ELR (cell line): ENCODE results near the gene OSTM1.
A peak's percentile ranks its signal among the peaks of the same experiment; 100 is the strongest.
"Not testable (repeated sequence)": the region's sequence is repeated elsewhere in the genome, so short reads cannot be mapped to it uniquely, and the experiment has no call there.

ENCODE experiments used
- DNase-seq: peaks from one replicate; pipeline ENCODE4 v3.0.0-alpha.2; 2015; ENCODE audit warnings: low read depth

OSTM1 gene

DNA sequence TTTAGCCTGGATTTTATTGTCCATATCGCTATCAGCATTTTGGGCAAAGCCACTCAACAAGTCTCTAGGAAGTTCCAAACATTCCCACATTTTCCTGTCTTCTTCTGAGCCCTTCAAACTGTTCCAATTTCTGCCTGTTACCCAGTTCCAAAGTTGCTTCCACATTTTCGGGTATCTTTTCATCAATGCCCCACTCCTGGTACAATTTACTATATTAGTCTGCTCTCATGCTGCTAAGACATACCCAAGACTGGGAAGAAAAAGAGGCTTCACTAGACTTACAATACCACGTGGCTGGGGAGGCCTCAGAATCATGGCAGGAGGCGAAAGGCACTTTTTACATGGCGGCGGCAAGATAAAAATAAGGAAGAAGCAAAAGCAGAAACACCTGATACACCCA lies 58.3 kb downstream of the OSTM1 start:
- DNase-seq = not testable (repeated sequence)

DNA sequence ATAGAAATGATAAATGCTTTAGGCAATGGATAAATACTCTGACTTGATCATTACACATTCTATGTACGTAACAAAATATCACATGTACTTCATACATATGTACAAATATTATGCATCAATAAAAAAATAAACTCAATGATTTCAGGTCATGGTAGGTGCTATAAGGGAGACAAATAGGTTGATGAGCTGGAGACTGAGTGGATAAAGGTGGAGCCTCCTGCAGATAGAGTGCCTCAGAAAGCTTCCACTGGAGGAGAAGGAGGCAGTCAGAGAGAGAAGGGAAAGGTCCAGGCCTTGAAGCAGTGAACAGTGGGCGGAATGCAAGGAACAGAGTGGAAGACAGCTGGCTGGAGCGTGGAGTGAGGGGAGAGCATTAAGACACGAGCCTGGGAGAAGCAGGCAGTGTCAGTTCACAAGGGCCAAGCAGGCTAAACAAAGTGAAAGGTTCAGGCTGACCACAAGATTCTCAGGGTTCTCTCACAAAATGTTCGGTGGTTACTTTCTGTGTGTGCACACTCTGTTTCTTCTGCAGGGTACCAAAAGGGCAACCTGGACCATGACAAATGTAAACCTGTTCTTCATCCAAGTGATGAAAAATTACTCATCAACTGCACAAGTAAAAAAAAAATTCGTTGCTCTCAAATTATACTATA lies 60.6 kb downstream of the OSTM1 start:
- DNase-seq = no peak

- no peak for DNase-seq
Observed at GRCh38 chr6:108009894-108010293, 64.6 kb downstream of the OSTM1 start.

DNA sequence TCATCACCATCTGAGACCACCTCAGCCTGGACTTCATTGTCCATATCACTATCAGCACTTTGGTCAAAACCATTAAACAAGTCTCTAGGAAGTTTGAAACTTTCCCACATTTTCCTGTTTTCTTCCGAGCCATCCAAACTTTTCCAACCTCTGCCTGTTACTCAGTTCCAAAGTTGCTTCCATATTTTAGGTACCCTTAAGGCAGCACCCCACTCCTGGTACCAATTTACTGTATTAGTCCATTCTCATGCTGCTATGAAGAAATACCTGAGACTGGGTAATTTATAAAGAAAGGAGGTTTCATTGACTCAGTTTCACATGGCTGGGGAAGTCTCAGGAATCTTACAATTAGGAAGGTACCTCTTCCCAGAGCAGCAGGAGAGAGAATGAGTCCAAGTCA lies 65.3 kb downstream of the OSTM1 start:
- not testable (repeated sequence) for DNase-seq

GRCh38 chr6:108008363-108008762 lies 66.2 kb downstream of the OSTM1 start:
- DNase-seq = no peak

- DNase-seq = no peak
Observed at GRCh38 chr6:108005961-108006360, 68.6 kb downstream of the OSTM1 start.

GRCh38 chr6:108004861-108005260 lies 69.7 kb downstream of the OSTM1 start:
- no peak for DNase-seq

- peak; percentile 42 for DNase-seq
Observed at GRCh38 chr6:108002365-108003221, 71.9 kb downstream of the OSTM1 start.

DNA sequence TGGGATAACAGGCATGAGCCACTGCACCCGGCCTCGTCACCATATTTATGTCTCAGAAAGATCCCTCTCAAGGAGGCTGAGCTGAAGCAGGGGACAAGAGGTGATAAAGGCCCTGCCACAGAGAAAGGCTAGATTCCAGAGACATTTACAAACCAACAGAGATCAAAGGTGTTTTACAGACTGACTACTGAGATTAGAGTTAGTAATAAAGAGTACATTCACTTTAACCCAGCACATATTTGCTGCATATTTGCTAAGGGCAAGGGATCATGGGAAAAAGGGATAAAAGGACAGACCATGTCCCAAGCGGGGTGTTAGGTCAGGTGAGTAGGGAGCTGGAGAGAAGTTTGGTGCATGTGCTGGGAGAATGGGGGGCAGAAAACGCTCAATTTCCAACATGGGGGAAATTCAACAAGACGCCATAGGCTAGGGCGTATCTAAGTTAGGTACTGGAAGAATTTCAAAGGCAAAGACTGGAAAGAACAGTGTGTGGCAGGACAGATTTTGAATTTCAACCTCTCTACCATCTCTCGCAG lies 72.8 kb downstream of the OSTM1 start:
- DNase-seq = no peak

GRCh38 chr6:108000259-108000658 lies 74.3 kb downstream of the OSTM1 start:
- DNase-seq = not testable (repeated sequence)

DNA sequence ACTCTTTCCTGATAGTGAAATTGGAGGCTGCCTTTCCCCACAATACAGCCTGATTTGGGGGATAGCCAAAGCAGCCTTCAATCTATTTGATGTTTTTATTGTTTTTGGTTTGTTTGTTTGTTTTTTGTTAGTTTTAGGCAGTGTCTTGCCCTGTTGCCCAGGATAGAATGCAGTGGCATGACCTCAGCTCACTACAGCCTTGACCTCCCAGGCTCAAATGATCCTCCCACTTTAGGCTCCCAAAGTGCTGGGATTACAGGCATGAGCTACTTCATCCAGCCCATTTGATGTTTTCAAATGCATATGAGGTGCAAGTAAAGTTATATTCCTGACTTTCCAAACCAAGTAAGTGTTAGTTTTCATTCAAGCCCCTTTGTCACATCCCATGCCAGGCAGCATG lies 75.2 kb downstream of the OSTM1 start:
- DNase-seq = no peak

GRCh38 chr6:107991772-107992550 lies 82.6 kb downstream of the OSTM1 start:
- DNase-seq = no peak
